HAP-1 (cell line): Measurements from ENCODE around the gene SH3BGR.

Source experiments
- DNase-seq, 2 experiments: peaks; one replicate each; pipeline ENCODE4 v3.0.0-alpha.2; 2016 to 2020; ENCODE audit warnings: low spot score in 2 of 2
- H3K27me3 ChIP-seq: fragments of 250-450 bp; sonication (Bioruptor Pico); 2 replicates; pipeline ENCODE4 v1.5.1; 2020; ENCODE audit warnings: low read depth, mild to moderate bottlenecking, moderate library complexity
- H3K36me3 ChIP-seq: fragments of 250-450 bp; sonication (Bioruptor Pico); replicated peaks from 2 replicates; pipeline ENCODE4 v1.5.1; 2020; ENCODE audit warnings: mild to moderate bottlenecking
- H3K4me1 ChIP-seq: fragments of 250-450 bp; sonication (Bioruptor Pico); 2 replicates; pipeline ENCODE4 v1.5.1; 2020; ENCODE audit warnings: mild to moderate bottlenecking
- H3K4me3 ChIP-seq: fragments of 250-450 bp; sonication (Bioruptor Pico); 2 replicates; pipeline ENCODE4 v1.5.1; 2020; ENCODE audit warnings: mild to moderate bottlenecking, moderate library complexity
- H3K9me3 ChIP-seq: fragments of 250-450 bp; sonication (Bioruptor Pico); 2 replicates; pipeline ENCODE4 v1.5.1; 2020; ENCODE audit warnings: mild to moderate bottlenecking, moderate library complexity
- in situ Hi-C: fragments of 300-500 bp; cut with MboI; formaldehyde crosslinking; loops from 3 replicates; pipeline ENCODE4 v1.14.3; 2020; ENCODE audit warnings: low sequenced_read_pairs, inconsistent platforms, mixed read lengths

Gene SH3BGR

DNA sequence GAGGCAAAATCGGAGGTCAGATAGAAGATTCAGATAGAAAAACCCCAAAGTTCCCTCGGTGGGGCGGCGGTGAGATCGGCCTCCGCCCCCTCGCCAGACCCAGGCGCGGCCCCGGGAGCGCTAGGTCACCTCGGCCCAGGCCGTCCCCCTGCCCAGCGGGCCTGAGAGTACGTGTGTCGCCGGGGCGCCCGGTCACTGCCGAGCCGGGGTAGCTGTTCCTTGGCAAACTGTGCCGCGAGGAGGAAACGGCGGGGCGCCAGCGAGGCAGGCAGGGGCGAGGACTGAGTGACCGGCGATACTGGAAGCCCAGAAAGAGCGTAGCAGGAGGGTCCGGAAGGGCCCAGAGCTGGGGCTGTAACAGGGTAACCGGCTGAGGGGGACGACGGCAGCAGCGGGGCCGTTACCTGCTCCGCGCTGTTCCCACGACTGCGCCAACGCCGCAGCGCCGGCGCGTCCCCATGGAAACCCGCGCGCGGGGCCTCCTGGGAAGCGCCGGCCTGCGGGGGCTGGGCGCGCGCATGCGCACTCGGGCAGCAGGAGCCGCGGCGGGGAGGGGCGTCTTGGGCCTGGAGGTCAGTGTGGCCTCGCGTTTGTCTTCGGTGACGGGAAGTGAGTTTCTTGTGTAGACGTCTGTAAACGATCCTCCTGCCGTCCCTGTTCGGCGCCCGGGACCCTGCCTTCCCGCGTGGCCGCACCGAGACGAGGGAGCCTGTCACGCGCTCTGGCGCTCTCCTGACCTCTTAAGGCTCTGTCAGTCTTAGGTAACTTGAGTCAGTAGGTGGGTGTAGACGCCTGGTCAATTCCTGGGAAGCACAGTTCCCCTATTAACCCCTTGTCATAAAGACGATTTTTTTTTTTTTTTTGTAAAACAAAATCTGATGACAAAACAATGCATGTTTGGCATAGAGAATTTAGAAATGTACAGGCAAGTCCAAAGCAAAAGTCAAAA is 6.2 kb upstream of the SH3BGR start, which contains the start of gene LCA5L:
Gene LCA5L, minus strand, starts transcription at position 458 of the 949 bp plus-strand sequence. CDS start 17,285 bp downstream, outside the sequence.
- in situ Hi-C loops: loop anchor here (10.0 kb wide), 1 partner anchor 261 kb away; the partner anchor contains the start of gene PSMG1

GRCh38 chr21:39447264-39447663 is 4.5 kb upstream of the SH3BGR start:
- in situ Hi-C loops: loop anchor here (10.0 kb wide), 1 partner anchor 262 kb away; the partner anchor contains the start of gene PSMG1
- peaks cover 7% of the 10 kb centered on the region for H3K4me1 ChIP-seq
- H3K4me3 ChIP-seq: no peak overlapping the region
- no peaks in the 10 kb centered on the region for H3K9me3 ChIP-seq
- H3K27me3 ChIP-seq: no peaks in the 10 kb centered on the region
- H3K36me3 ChIP-seq: no peaks in the 10 kb centered on the region
- DNase-seq: no peak

More for the DNA sequence above, 6.2 kb upstream of the SH3BGR start, which contains the start of gene LCA5L:
- peak within 1 kb of the TSS; percentile 80 for H3K4me3 ChIP-seq
- no peaks in the 10 kb centered on the region for H3K27me3 ChIP-seq
- DNase-seq: peak; percentile 79 to 94
- no peaks in the 10 kb centered on the region for H3K36me3 ChIP-seq
- peaks cover 7% of the 10 kb centered on the region for H3K4me1 ChIP-seq
- H3K9me3 ChIP-seq: no peaks in the 10 kb centered on the region

GRCh38 chr21:39452207-39452969 is 618 bp downstream of the SH3BGR start:
- no peaks in the 10 kb centered on the region for H3K4me1 ChIP-seq

GRCh38 chr21:39452970-39453342 is 1.2 kb downstream of the SH3BGR start:
- in situ Hi-C loops: no loop called here
- Histone ChIP-seq H3K4me3 (no peak overlapping the region), H3K36me3 (no peaks in the 10 kb centered on the region), H3K27me3 (no peaks in the 10 kb centered on the region; the same call in 1 of the 2 replicates), H3K9me3 (no peaks in the 10 kb centered on the region), H3K4me1 (no peaks in the 10 kb centered on the region)
- no peak for DNase-seq

More at GRCh38 chr21:39452207-39452969, 618 bp downstream of the SH3BGR start:
- Histone ChIP-seq H3K9me3 (no peaks in the 10 kb centered on the region), H3K4me3 (no peak overlapping the region), H3K36me3 (no peaks in the 10 kb centered on the region), H3K27me3 (no peaks in the 10 kb centered on the region; the same call in 1 of the 2 replicates)
- in situ Hi-C loops: no loop called here
- DNase-seq: no peak

- in situ Hi-C loops: no loop called here
- no peak for DNase-seq
- H3K9me3 ChIP-seq: no peaks in the 10 kb centered on the region
These were observed 1.9 kb downstream of the SH3BGR start for GRCh38 chr21:39453571-39454179.

GRCh38 chr21:39454949-39455668 is 3.3 kb downstream of the SH3BGR start:
- Histone ChIP-seq H3K9me3 (no peaks in the 10 kb centered on the region), H3K27me3 (no peaks in the 10 kb centered on the region; the same call in 1 of the 2 replicates), H3K36me3 (no peaks in the 10 kb centered on the region), H3K4me3 (no peak overlapping the region), H3K4me1 (no peaks in the 10 kb centered on the region)
- in situ Hi-C loops: no loop called here
- DNase-seq: no peak

More at GRCh38 chr21:39453571-39454179, 1.9 kb downstream of the SH3BGR start:
- H3K27me3 ChIP-seq: no peaks in the 10 kb centered on the region; the same call in 1 of the 2 replicates
- no peak overlapping the region for H3K4me3 ChIP-seq
- no peaks in the 10 kb centered on the region for H3K36me3 ChIP-seq
- no peaks in the 10 kb centered on the region for H3K4me1 ChIP-seq

DNA sequence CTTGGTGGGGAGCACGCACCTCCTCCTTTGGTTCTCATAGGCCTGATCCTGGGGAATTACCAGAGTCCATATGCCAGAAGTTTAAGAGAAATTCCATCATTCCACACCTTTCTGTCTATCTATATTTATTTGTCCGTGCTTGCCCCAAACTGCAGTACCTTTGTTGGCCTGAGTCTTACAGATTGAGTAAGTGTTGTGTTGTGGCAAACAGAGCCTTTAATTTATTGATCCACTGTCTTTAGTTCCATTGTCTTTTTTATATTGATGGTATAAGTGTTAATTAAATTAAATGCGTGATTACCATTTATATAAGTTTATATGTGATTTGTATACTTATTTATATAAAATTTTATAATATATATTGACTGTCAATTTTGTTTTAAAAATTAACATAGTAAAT is 4.9 kb downstream of the SH3BGR start:
- DNase-seq: no peak
- Histone ChIP-seq H3K27me3 (no peaks in the 10 kb centered on the region; the same call in 1 of the 2 replicates), H3K4me3 (no peak overlapping the region), H3K4me1 (no peaks in the 10 kb centered on the region), H3K36me3 (no peaks in the 10 kb centered on the region), H3K9me3 (no peaks in the 10 kb centered on the region)
- in situ Hi-C loops: no loop called here

- Histone ChIP-seq H3K9me3 (no peaks in the 10 kb centered on the region), H3K36me3 (no peaks in the 10 kb centered on the region), H3K4me3 (no peak overlapping the region), H3K27me3 (no peaks in the 10 kb centered on the region), H3K4me1 (no peaks in the 10 kb centered on the region)
- in situ Hi-C loops: no loop called here
- DNase-seq: no peak
These were observed 9.6 kb downstream of the SH3BGR start for GRCh38 chr21:39461419-39461818.

DNA sequence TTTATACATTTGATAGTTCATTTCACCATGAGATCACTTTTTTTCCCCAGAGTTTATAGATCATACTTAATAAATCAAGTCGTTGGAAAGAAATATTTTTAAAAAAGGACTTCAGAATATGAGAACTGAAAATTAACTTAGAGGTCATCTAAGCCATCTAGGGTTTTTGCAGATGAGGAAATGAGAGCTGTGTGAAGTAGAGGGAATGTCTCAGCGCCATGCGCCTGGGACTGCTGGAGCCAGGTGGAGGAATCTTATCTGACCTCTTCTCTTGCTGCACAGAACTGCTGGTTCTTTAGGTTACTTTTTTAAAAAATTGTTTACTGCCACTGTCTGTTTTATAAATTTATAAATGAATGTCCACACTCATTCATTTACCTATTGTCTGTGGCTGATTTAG is 11.5 kb downstream of the SH3BGR start:
- no peaks in the 10 kb centered on the region for H3K4me1 ChIP-seq
- no peak overlapping the region for H3K4me3 ChIP-seq
- H3K27me3 ChIP-seq: no peaks in the 10 kb centered on the region
- DNase-seq: no peak
- in situ Hi-C loops: no loop called here
- H3K36me3 ChIP-seq: no peaks in the 10 kb centered on the region
- H3K9me3 ChIP-seq: no peaks in the 10 kb centered on the region

DNA sequence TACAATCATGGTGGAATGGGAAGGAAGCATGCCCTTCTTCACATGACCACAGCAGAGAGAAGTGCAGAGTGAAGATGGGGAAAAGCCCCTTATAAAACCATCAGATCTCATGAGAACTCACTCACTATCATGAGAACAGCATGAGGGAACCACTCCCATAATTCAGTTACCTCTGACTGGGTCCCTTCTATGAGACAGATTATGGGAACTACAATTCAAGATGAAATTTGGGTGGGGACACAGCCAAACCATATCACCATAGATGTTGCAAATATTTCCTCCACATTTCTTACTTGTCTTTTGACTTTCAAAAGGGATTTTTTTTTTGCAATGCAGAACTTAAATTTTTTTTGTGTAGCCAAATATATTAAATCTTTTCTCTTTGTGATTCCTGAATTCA is 14.8 kb downstream of the SH3BGR start:
- H3K9me3 ChIP-seq: no peaks in the 10 kb centered on the region
- H3K4me3 ChIP-seq: no peak overlapping the region
- H3K27me3 ChIP-seq: no peaks in the 10 kb centered on the region
- no peaks in the 10 kb centered on the region for H3K36me3 ChIP-seq
- H3K4me1 ChIP-seq: no peaks in the 10 kb centered on the region
- no peak for DNase-seq
- in situ Hi-C loops: no loop called here

DNA sequence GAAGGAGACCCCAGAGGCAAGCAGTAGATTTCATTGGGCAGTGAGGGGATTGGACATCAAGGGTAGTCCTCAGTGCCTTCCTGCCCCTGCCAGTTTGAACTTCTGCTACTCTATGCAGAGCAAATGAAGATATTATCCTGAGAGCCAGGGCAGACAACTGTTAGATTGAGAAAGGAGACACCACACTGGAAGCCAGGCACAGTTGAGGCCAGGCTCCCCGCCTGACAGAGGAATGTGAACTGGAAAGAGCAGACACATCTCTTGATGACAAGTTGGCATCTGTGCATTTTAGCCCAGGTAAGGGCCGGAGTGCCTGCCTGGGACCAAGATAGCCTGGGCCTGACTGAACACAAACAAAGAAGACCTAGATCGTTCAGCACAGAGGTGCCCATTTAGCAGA is 16.0 kb downstream of the SH3BGR start:
- no peaks in the 10 kb centered on the region for H3K9me3 ChIP-seq
- H3K27me3 ChIP-seq: no peaks in the 10 kb centered on the region
- DNase-seq: no peak
- H3K36me3 ChIP-seq: no peaks in the 10 kb centered on the region
- in situ Hi-C loops: no loop called here
- H3K4me3 ChIP-seq: no peak overlapping the region
- no peaks in the 10 kb centered on the region for H3K4me1 ChIP-seq

DNA sequence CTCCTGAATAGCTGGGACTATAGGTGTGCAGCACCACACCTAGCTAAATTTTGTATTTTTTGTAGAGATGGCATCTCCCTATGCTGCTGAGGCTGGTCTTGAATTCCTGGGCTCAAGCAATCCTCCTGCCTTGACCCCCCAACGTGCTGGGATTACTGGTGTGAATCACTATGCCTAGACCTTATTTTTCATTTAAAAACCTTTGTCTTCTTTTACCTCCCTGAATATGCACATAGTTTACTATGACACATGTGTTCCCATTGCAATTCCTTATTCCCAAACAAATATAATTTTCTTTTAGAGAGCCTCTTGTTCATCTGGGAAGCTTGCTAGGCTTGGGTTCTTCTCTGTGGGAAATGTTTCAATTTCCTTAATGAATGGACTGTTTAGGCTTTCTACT is 16.8 kb downstream of the SH3BGR start:
- H3K4me3 ChIP-seq: no peak overlapping the region
- H3K4me1 ChIP-seq: no peaks in the 10 kb centered on the region
- in situ Hi-C loops: no loop called here
- no peaks in the 10 kb centered on the region for H3K9me3 ChIP-seq
- no peaks in the 10 kb centered on the region for H3K36me3 ChIP-seq
- no peak for DNase-seq
- no peaks in the 10 kb centered on the region for H3K27me3 ChIP-seq

DNA sequence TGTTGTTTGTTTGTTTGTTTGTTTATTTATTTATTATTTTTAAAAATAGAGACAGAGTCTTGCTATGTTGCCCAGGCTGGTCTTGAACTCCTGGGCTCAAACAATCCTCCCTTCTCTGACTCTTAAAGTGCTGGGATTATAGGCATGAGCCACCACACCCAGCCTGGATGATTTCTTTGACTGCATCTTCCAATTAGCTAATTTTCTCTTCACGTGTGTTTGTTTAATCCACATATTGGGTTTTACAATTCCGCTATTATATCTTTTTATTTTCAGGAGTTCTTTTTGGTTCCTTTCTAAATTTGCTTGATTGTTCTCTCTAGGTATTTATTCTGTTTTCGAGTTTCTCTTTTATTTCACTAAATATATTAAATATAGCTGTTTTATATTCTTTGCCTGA is 19.8 kb downstream of the SH3BGR start:
- DNase-seq: no peak
- Histone ChIP-seq H3K27me3 (no peaks in the 10 kb centered on the region; the same call in 1 of the 2 replicates), H3K9me3 (no peaks in the 10 kb centered on the region), H3K4me1 (no peaks in the 10 kb centered on the region), H3K4me3 (no peak overlapping the region), H3K36me3 (no peaks in the 10 kb centered on the region)
- in situ Hi-C loops: no loop called here
